DMS79 (cell line): Measurements from ENCODE around the gene SEMA4C.

Experiments used
- DNase-seq: peaks from one replicate; lab custom pipeline; 2025; lab: John Stamatoyannopoulos, UW

Gene SEMA4C

DNA sequence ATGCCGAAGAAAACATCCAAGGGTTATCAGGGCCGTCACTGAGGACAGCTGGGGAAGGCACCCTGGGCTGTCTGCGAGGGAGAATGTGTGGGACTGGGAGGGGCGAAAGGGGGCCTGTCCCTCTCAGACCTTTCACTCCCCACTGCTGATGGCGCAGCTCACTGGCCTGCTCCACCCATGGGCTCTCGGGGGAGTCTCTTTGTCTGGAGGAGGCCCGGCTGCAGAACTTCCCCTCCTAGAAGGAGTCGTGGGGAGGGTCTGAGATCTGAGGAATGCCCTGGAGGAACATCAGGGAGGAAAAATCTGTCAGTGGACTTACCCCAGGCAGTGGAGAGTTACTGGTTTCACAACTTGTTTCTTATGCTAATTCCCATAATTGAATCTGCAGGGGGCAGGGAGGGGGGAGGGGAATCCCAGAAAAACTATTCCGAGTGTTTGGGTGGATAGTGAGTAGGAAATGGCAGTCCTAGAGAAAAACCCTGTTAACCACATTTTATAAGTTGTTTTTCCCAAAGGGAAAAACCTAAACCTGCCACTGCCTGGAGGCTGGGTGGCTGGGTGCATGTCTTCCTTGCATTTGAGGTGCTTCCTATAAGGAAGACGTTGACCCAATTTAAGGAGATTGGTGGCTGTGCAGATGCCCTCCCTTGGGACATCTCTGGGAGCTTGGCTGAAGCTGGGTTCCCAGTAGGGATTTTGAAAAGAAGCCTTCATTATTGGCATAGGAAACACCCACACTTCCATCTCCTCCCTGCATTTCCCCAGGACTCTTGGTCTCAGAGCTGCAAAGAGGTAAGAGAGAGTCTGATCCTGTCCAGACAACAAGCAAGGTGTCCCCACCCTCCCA, 11.7 kb upstream of the SEMA4C start:
- no peak for DNase-seq

DNA sequence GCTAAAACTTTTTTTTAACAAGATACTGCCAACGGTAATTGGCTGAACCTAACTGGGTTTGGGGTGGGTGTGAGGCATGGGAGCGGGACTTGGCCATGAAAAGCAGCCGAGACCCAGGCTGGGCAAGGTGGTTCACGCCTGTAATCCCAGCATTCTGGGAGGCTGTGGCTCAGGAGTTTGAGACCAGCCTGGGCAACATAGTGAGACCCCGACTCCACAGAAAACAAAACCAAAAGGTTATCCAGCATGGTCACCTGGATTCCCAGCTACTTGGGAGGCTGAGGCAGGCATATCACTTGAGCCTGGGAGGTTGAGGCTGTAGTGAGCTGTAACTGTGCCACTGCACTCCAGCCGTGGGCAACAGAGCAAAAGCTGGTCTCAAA, 11.0 kb upstream of the SEMA4C start:
- DNase-seq: no peak

DNA sequence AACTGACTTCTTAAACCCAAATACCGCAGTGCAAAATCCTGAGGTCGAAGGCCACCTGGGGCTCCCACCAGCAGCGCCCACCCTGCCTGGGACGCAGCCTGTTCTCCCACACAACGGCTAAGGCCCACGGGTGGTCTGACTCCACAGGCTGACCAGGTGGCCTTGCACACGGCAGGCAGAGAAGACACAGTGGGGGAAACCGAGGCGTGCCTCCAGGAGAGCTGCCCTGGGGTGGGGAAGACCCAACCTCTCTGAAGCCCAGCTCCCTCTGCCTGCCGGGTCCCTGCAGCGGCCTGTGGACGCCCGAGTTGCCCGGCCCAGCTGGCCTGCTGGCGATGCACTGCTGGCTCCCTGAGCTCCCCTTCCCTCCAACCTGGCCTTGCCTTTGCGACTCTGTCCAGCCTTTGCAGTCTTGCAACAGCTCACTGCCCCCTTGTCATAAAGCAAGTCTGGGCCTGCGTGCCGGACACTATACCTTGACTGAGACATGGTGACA, 9.7 kb upstream of the SEMA4C start:
- no peak for DNase-seq

DNA sequence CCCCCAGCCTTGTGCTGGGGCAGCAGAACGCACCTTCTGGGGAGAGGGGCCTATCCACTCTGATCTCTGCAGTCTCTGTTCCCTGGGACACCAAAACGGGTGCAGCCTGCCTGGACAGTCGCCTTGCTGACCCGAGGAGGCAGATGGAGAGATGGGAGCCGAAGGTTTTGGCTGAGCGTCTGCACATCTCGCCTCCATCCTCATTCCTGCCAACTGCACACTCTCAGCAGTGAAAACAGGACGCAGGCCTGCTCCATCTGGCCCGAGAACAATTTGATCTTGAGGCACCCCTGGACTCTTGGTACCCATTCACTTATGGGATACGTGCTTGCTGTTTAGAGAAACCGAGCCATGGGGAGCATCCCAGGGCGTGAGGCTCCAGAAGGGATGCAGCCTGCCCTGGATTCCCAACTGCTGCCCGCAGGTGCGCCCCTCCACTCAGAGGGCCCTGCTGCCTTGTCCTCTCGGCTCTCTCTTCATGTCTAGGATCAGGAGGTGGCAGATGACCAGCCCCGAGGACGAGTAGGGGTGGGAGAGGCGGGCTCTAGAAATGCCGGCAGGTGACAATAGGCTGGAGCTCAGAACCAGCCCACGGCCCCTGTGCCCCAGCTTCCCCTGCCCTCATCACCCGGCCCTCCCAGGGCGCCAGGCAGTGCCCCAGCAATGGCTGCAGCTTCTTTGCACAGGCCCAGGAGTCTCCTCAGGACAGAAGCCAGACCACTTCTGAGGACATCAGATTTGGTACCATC, 9.1 kb upstream of the SEMA4C start:
- DNase-seq: no peak

DNA sequence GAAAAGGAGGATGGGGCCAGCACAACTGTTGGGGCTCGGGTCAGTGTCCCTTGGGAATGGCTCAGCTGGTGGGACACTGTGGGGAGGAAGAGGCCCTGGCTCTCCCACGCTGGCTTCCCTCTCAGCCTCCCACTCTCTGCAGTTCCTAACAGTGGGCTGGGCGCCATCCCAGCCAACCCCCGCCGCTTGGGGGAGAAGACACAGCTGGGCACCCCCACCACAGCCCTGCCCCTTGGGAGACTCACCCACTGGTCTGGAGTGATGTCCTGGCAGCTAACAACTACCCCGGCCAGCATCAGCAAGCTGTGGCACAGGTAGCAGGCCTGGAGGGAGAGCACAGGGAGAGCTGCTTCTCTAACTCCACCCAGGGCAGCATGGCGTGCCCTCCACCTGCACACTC, 8.3 kb upstream of the SEMA4C start:
- no peak for DNase-seq

DNA sequence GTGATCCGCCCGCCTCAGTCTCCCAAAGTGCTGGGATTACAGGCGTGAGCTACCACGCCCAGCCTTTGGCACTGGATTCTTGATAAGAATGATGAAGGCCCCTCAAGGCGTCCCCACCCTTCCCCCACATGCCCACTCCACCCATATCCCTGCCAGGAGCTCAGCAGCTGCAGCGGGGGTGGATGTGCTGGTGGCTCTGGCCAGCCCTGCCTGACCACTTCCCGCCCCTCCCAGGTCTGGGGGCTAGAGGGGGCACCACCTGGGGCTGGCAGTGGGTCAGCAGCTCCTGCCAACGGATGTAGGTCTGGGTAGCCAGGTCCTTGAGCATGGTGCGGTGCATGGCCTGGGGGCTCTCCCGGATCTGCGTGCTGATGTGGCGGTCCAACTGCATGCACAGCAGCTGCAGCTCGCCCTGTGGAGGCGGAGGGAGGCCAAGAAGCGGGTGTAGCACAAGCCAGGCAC, 7.8 kb upstream of the SEMA4C start:
- no peak for DNase-seq

DNA sequence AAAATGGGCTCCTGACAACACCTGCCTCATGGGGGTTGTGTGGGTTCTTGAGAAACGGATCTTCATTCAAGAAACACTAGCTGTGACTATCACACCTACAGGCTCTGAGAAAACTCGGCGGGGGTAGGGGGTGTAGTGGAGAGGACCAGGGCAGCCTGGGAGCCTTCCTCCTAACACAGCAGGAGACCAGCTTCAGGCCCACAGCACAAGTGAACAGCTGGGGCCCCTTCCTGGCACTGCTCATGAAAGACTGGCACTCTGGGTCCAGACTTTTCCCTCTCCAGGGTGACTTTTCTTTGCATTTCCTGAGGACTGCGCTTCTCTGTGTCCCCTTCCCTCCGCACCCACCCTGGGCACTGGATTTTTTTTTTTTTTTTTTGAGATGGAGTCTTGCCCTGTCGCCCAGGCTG, 7.2 kb upstream of the SEMA4C start:
- DNase-seq: no peak

DNA sequence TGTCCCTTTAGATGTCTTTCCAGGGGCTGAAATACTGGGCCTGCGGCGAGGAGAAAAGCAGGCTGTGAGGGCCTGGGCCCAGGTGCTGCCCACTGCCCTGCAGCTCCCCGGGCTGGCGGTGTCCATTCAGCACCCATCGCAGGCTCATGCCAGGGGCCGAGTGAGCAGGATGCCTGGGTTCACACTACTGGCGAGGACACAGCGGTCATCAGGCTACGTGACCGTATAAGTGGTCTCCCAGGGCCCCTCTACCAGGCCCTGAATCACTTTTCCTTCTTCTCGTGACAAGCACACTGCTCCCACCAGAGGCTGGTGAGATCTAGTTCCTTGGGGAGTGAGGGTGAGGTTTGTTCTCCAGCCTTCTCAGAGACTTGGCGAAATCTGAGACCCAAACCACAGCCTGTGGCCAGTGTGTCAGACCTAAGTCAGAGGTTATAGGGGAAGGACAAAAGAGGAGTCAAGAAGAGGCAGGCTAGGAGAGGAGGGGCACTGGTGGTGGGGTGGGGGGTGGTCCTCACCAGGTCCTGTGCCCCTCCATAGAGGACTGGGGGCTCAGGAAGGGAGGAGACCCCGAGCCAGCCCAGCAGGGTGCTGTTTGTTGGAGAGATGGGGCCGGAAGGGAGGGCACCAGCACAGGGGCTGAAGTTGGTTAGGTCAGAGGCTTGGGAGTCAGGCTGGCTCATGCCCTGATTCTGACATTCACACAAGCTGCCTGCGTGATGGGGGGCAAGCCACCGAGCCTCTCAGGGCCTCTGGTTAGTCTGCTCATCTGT, 6.6 kb upstream of the SEMA4C start:
- no peak for DNase-seq

DNA sequence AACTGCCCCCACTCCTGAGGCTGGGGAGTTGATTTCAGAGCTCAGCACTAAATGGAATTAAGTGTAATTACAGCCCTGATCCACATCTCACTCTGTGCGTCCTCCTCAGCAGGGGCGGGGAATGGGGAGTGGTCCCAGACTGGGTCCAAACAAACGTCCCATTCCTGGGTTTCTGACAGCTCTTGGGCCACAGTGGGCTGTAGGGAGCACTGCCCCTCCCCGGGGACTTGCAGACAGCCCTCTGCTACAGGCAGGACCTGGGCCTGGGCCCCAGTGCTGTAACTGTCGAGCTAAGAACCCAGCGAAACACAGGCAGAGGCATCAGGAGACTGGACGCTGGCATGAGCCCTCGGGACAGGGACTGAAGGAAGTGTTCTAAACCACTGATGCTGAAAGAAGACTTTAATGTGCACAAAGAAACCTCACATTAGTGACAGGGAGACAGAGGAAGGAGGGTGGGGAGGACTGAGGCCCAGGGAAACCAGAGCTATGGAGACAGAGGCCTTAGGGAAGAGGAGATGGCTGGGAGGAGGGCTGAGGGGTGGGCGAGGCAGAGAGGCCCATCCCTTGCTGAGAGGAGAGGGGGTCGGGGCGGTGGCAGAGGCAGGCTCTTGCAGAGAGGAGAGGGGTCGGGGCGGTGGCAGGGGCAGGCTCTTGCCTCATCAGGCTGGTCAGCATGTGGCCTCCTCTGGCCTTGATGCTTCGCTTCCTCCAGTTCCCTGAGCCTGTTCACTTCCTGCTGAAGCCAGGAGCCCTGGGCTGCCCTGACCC, 5.8 kb upstream of the SEMA4C start:
- no peak for DNase-seq

DNA sequence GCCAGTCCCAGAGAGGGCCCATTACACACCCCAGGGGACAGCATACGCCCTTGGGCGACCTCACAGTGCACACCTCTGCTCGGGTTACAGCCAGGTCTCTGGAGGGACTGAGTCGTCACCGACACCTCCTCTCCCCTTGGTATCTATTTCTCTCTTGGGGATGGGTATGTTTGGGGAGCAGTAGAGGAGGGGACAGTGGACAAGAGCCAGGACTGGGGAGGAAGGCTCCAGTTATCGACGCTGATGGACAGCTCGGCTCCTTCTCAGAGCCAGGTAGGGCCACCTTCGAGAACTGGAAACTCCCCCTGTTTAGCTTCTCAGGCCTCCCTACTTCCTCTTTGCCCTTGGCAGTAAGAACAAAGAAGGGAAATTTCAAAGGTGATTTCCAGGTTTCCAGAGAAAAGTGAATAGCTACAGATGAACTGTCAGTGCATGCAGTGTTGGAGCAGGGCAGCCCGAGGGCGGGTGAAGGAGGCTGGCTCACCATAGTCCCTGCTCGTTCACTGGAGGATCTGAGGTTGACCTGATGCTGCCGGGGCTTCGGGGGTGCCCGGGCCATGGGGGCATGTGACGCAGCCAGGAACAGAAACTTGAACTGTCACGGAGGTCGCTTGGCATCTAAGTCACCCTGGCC, 4.4 kb upstream of the SEMA4C start:
- no peak for DNase-seq

DNA sequence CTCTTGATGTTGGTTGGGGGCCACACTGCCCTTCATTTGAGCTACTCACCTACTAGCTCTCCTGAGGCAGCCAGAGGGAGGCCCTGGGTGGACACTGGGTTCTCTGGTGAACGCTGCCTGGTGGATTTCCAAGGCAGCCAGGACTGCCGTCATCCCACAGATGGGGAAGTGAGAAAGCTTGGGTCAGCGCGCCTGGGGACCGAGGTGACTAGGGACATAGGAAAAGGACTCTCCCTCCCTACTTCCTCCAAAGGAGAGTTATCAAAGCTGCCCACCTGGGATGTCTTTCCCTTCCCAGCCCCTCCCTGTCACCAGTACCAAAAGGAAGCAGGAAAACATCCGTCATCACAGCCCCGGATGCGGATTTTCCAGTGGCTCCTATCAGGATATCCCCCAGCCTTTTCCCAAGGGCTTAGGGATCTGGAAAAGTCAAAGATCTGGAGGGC, 3.8 kb upstream of the SEMA4C start:
- no peak for DNase-seq

DNA sequence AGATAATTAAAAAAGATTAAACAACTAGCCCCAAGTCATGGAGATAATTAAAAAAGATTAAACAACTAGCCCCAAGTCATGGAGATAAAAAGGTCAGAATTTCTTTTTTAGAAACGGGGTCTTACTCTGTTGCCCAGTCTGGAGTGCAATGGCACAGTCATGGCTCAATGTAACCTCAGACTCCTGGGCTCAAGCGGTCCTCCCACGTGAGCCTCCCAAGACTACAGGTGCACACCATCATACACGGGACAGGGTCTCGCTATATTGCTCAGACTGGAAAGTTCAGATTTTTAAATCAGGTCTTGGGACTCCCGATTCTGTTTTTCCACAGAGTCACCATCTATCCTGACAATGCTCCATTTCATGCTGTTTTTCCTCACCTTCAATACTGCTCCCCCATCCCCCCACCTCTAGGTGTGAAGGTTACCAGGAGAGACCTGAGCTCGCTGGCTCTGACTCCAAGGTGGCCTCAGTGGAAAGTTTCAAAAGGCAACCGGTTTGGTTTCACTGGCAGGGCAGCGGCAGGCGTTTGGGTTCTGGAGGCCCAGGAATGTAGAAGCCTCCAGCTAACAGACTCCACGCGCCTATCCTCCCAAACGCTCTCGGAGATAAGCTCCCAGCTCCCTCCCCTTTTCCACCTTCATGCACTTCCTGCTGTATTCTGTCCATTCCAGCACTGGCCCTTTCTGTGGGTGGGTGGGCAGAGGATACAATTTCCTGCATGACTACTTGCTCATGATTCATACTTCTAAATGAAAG, 2.9 kb upstream of the SEMA4C start:
- DNase-seq: no peak

DNA sequence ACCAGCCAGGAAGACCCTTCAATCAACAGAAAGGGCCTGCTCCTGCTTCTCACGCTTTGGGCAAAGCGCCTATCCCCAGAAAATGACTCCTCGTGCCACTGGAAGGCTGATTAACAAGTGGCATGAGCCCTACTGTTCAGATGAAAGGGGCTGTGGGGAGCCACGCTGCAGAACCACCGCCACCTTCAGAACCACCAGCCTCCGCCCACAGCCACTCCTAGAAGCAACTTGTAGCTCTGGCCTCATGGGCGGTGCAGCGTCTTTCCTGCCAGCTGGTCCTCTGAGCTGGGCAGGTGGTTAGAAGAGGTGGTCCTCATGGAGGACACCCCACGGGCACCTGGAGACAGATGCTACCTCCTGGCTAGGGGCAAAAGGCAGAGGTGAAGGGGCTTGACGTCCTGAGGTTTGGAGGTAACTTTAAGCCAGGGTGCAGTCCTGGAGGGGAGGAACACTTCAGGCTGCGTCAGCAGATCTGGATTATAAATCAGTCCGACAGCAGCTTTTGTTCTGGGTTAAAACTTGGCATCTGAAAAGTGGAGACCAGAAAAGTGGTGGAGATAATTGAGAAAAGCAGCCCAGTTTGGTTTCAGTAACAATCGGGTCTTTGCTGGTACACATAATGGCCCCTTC, 861 bp upstream of the SEMA4C start:
- peak; percentile 66 for DNase-seq

DNA sequence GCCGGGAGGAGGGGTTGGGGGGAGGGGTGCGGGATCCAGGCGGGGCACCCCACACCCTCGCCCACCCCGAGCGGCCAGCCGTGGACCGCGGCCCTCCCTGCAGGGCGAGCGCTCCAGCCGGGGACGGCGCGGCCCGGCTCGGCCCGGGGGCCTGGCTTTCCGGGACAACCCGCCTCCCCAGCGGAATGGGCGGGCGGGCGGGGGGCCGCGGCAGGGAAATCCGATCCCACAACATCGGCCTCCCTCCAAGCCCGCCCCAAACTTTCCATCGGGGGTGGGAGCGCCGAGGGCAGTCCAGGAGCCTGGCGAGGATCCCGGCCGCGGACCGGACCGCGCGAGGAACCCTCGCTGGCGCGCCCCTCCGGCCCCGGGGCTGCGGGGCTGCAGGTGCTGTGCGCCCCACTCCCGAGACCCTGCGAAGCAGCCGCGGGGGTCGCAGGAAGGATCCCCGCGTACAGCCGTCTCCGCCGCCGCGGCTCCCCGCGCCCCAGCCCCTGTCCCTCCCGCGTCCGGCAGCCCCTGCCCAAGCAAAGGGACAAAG, 529 bp downstream of the SEMA4C start:
- no peak for DNase-seq

DNA sequence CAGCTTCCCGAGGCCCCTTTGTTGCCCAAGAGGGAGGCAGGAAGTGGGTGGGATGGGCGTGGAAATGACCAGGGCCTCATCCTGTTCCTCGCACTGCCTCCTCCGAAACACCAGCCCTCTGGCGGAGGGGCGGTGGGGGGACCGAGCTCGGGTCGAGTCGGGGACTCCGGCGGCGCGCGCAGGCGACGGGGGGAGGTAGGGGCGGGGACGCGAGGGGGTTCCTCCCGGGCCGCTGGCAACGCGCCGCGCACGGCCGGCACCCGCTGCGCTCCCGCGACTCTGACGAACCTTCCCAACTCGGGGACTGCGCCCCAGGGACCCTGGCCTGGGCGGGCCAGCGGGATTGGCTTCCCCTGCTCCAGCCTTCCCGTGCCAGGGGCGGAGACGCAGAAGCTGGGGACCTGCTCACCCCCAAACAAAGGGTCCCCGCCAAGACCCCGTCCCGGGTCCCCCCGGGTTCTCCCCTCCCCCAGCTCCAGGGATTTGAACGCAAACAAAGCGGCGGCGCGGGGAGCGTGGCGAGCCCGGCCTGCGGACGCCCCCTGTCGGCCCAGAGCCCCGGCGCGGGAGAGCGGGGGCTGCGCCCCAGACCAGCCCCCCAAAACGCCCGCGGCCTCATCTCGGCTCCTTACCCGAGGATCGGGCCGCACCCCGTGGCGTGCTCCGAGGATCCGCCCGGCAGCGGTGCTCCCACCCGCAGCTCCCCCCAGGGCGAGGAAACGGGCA, 1.2 kb downstream of the SEMA4C start:
- DNase-seq: peak; percentile 58

DNA sequence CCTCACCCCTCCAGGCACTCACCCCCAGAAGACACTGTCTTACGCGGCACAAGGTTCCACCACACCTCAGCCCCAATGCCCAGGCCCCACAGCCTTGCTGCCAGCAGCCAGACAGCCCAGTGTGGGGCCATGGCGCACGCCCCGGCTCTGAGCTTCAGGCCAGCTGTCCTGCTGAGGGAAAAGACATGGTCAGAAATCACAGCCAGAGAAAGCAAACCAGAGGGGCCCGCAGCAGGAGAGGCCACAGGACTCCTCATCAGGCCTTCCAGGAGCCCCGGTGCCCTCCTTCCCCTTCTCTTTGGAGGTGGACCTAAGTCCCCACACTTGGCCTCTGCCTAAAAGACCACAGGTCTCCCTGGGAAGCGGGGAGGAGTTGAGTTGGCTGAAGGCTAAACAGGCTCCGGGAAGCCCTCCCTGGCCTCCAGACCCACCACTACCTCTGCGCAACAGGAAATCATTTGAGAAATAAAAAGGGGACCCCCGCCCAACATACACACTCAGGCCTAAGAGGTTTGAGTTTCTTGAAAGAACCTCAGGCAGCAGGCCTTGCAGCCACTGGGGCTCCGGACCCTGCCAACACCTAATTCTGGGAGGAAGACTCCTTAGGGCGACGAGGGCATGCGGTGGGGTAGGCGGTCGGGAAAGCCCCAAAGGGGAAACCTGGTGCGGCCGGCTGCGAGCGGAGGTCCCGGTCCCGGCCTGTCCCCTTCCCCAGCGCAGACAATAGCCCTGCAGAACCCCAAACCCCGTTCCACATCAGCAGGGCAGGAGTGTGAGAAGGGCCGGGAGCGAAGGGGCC, 1.9 kb downstream of the SEMA4C start:
- DNase-seq: no peak

DNA sequence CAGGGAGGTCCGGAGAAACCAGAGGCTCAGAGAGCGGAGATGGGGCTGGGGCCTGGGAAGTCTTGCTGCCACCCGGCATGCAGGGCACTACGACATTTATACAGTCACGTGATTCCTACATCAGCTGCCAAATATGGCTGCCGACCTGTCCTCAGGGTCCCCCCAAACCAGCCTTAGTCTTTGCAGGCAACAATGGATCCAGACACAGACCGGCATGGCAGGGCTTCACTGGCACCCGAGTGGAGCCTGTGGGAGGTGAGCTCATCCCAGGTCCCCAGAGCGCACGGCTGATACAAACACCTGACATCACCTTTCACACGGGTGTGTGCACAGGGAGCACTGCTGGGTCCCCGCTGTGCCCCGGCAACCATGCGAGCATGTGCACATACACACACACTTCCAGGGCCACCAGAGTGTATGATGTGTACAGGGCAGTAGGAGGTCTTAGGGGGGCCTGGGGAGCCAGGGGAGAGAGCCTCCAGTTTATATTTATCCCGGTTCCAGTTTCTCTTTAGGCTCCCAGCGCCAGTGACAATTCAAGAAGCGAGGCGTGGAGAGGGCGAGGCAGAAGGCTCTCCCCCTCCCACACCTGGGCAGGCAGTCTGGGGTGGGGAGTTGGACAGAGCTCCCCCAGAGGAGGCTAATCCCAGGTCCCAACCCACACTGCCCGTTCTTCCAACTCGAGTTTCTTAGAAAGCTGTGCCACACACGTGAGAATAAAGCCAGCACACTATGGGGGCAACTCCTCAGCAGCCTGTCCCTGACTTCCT, 2.7 kb downstream of the SEMA4C start:
- no peak for DNase-seq
